GM20431 (cell line): ENCODE measurements around the gene BCKDHA.

Experiments
- in situ Hi-C: fragments of 300-500 bp; cut with MseI, MboI; formaldehyde crosslinking; loops from one replicate; pipeline ENCODE4 v1.15.0; 2020; ENCODE audit warnings: low sequenced_read_pairs; ENCODE audit not compliant: unreplicated experiment

BCKDHA gene

DNA sequence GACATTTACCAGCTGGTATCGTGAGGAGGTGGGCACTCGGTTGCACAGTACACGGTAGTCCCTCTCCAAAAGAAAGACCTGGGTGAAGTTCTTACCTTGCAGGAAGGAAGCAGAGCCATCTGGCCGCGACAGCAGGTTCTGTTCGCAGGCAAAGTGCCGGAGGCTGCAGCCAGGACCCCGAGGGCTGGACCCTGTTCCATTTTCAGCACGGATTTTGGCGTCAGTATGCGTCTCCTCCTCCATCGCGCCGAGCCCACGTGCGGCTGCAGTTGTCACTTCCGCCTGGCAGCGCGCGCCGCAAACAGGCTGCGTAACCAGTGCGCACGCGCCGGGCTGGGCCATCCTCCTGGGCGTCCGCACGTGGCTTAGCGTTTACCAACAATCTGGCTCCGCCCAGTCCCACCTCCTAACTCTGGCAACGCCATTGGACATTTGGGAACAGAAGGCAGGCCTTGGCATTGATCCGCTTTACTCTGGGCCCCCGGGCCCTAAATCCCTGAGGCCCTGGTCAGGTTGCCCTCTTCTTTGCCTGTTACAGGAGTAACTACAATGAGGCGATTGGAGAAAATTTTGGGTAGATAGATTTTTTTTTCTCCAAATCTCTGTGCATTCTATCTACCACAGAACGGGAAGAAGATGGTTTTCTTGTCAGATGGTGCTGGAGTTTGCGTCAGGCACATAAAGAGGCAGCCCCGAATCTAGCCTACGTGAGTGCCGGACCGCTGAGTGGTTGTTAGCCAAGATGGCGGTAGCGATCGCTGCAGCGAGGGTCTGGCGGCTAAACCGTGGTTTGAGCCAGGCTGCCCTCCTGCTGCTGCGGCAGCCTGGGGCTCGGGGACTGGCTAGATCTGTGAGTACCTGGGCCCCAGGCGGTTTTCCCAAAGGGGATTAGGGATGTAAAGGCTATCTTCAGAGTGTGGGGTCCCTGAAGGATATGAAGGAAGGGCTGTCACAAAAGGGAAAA lies at the start of gene BCKDHA, which contains the start of gene EXOSC5:
TSS of gene BCKDHA (plus strand) at position 733 of the 964 bp plus-strand sequence. CDS start at position 743, 10 bp downstream.
TSS of gene EXOSC5 (minus strand) at position 274 of the 964 bp plus-strand sequence. CDS start at position 243, 31 bp downstream.
- in situ Hi-C loops = no loop called here

DNA sequence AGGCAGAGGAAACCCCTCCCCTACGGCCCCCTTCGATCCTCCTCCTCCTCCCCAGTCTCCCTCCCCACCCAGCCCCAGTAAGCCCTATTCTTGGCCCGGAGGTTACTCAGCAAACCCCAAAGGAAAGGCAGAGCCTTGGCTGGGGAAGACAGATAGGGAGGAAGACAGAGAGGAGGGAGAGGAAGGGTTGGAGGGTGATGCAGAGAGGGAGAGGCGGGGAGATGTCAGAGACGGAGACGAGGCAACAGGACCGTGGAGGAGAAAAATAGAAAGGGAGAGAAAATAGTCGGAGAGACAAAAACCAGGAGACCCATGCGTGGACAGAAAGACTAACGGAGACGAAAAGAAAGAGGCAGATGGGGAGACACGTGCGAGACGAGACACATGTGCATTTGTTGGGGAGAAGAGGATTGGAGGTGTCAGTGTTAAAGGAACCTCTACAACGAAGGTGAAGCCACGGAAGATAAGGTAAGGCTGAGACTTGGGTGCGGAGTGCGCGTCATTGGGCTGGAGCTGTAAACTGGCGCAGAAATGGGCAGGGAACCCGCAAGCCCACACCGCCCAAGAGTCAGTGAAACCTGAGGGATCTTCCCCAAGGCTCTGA lies 46.8 kb upstream of the BCKDHA start:
- in situ Hi-C loops = no loop called here

- in situ Hi-C loops = no loop called here
Measured at GRCh38 chr19:41351339-41352245, 46.0 kb upstream of the BCKDHA start.

DNA sequence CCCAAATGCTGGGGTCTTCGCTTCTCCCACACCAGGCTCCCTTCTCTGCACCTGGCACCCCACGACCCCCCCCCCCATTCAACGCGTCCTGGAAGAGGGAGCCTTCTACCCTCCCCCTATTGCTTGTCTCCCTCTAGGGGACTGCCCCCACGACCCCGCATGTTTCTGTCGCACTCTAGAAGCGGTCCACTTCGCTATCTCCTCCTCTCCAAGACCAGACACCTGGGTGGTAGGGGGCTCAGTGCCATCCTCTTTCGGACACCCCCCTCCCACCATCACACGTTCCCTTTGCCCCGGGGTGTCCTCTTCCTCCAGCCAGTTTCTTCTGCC lies 45.4 kb upstream of the BCKDHA start:
- in situ Hi-C loops = no loop called here

- in situ Hi-C loops = no loop called here
Measured at GRCh38 chr19:41352609-41353465, 44.8 kb upstream of the BCKDHA start.

DNA sequence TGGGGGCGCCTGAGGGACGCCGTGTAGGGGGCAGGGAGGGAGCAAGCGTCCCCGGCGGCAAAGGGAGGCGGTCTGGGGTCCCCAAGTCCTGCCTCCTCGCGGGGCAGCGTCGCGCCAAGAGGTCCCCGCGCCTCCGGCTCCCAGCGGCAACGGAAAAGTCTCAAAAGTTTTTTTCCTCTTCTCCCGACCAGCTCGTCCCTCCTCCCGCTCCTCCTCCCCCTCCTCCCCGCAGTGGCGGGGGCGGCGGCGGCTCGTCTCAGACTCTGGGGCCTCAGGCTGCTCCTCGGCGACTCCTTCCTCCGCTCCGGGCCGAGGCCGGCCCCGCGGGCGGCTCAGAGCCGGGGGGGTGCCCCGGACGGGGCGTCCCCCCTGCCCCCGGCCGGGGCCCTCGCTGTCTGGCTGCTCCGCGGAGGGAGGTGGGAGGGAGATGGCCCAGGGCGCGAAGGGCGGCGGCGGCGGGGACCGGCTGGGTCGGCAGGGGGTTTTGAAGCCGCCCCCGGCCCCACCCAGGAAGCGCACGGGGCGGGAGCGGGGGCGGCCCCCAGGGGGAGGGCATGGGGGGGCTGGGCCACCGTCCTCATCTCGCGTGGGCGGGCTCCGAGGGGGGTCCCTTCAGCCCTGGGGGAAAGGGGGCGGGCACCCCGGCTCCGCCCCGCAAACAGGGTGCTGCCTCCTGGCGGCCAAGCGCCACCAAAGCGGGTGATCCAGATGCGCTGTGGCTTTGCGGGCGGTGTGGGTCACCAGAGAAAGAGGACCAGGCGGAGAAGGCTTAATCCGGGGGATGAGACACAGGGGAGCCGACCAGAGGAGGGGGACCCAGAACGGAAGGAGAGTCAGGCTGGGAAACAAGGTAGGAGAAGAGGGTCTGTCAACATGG lies 43.9 kb upstream of the BCKDHA start, which contains the start of gene TGFB1:
TSS of gene TGFB1 (minus strand) at position 457 of the 877 bp plus-strand sequence. CDS start 878 bp downstream, outside the sequence.
- in situ Hi-C loops = no loop called here

- in situ Hi-C loops = no loop called here
Measured at GRCh38 chr19:41354343-41354953, 43.2 kb upstream of the BCKDHA start.

- in situ Hi-C loops = no loop called here
Measured at GRCh38 chr19:41355035-41355434, 42.6 kb upstream of the BCKDHA start.

GRCh38 chr19:41355802-41356201 lies 41.8 kb upstream of the BCKDHA start:
- in situ Hi-C loops = no loop called here

GRCh38 chr19:41356984-41357739 lies 40.5 kb upstream of the BCKDHA start:
- in situ Hi-C loops = no loop called here

DNA sequence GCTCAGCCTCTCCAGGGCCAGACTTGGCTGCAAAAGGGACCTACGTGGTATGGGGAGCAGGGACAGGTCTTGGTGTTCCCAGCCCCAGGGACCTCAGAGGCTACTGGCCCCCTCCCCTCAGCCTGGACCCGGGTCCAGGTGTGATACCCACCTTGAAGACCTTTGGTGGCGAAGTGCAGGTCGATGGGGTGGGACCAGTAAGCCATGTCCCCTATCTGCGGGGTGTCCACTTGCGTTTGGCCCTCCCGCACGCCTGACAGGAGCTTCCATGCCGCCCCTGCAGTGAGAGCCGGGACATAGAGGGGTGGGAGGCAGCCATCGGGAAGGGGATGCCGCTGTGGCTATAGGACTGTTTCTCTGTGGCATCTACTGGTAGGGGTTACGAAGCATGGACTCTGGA lies 39.9 kb upstream of the BCKDHA start:
- in situ Hi-C loops = no loop called here

- in situ Hi-C loops = no loop called here
Measured at GRCh38 chr19:41359741-41360140, 37.9 kb upstream of the BCKDHA start.

DNA sequence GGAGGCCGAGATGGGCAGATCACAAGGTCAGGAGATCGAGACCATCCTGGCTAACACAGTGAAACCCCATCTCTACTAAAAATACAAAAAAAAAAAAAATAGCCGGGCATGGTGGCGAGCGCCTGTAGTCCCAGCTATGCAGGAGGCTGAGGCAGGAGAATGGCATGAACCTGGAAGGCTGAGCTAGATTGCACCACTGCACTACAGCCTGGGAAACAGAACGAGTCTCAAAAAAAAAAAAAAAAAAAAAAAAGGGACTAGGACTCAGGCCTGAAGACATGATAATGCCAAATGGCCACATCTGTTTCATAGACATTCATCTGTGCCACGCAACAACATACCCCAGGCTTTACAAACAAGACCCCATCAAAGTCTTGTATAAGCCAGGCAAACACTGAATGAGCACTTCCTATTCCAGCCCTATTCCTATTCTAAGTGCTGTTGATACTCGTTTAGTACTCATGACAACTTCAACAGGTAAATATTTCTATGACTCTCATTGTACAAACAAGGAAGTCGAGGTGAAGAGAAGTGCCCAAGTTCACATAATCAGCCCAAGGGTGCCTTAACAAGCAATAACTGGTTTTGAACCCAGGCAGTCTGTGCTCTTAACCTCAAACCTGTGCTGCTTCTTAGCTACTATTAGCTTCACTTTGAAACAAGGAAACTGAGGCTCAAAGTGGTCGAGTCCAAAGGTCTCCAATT lies 35.3 kb upstream of the BCKDHA start:
- in situ Hi-C loops = no loop called here

GRCh38 chr19:41363371-41363752 lies 34.3 kb upstream of the BCKDHA start:
- in situ Hi-C loops = no loop called here

DNA sequence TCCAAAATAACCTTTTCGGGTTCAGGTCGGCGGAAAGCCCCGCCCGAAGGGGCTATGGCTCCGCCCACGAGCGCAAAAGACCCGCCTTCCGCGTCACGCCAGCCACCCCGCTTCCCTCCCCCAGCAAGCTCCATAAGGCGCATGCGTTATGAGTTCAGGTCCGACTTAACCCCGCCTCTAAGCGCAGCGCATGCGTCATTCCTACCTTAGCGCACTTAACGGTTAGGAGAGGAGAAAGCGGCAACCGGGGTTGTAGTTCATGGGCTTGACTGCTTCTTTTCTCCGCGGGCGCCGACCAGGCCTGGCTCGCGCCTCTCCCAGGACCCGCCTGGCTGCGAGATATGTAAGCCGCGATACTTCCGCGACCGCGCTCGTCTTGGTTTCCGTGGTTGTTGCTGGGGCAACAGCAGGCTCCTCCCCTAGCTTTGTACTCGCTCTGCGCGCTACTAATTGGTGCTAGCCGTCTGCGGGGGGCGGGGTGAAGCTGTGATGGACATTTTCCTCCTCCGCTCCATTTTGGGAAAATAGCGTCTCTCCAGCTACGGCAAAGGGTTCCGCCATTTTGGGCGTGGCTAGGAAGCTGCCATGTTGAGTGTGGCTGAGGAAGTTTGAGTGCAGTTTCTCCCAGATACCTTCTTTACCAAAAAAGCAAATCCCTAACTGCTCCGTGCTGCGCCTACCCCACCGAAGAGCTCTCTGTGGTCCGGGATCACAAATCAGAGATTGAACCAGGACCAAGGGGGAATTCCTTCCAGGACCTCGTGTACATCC lies 33.7 kb upstream of the BCKDHA start, which contains the start of gene B9D2:
TSS of gene B9D2 (minus strand) at position 397 of the 771 bp plus-strand sequence. CDS start 630 bp downstream, outside the sequence.
- in situ Hi-C loops = no loop called here
